Thymus (tissue), 11 donors: Measurements from ENCODE around the gene HDHD3. TPM values are rescaled to one million over a fixed set of nuclear protein-coding genes. Genes with fewer than 3 reads are reported as not detected.
A peak's percentile ranks its signal among the peaks of the same experiment; 100 is the strongest.

Experiments used
- DNase-seq, 9 donors: peaks; one replicate each; pipeline ENCODE4 v3.0.0-alpha.2; 2013; ENCODE audit warnings: low spot score in 9 of 9, low read depth in 6 of 9, missing footprints in 1 of 9
- H3K27ac ChIP-seq, 2 donors: one replicate each; pipeline ENCODE4 v1.5.1; 2013; ENCODE audit warnings: control low read depth in 1 of 2, low read depth in 1 of 2, low read length in 1 of 2, mild to moderate bottlenecking in 1 of 2, moderate library complexity in 1 of 2
- H3K27me3 ChIP-seq, 2 donors: one replicate each; pipeline ENCODE4 v1.5.1; 2013; ENCODE audit warnings: low read length in 1 of 2; ENCODE audit not compliant: control insufficient read depth in 2 of 2, insufficient read depth in 1 of 2
- H3K36me3 ChIP-seq, 2 donors: one replicate each; pipeline ENCODE4 v1.5.1; 2013; ENCODE audit warnings: low read length in 1 of 2, mild to moderate bottlenecking in 1 of 2, moderate library complexity in 1 of 2; ENCODE audit not compliant: control insufficient read depth in 2 of 2, insufficient read depth in 2 of 2
- H3K4me1 ChIP-seq, 2 donors: one replicate each; pipeline ENCODE4 v1.5.1; 2013; ENCODE audit warnings: low read length in 2 of 2; ENCODE audit not compliant: control insufficient read depth in 2 of 2, insufficient read depth in 2 of 2
- H3K4me3 ChIP-seq, 2 donors: one replicate each; pipeline ENCODE4 v1.5.1; 2013; ENCODE audit warnings: low read length in 2 of 2, control low read depth in 1 of 2, mild to moderate bottlenecking in 1 of 2
- H3K9me3 ChIP-seq, 2 donors: one replicate each; pipeline ENCODE4 v1.5.1; 2013; ENCODE audit warnings: low read length in 1 of 2, mild to moderate bottlenecking in 1 of 2; ENCODE audit not compliant: control insufficient read depth in 2 of 2, insufficient read depth in 1 of 2
- WGBS: extraction: QIAGEN DNeasy Blood & Tissue Kit; methylation state at CpG from one replicate; pipeline ENCODE4 v1.1.7; 2013; 5-methylcytosine and 5-hydroxymethylcytosine counted together
- polyA plus RNA-seq: library from polyadenylated mRNA; stranded (reverse); fragments of 200-250 nt; gene quantifications from one replicate; pipeline ENCODE4 v1.2.3, GENCODE V29; 2013
- total RNA-seq: library from RNA; stranded (reverse); fragments of 120-200 nt; gene quantifications from one replicate; pipeline ENCODE4 v1.2.4, GENCODE V29; 2013
- donor health status: healthy.

The HDHD3 gene
- total and polyA plus RNA-seq, 2 donors, result 11.3 to 21.6 TPM

- Histone ChIP-seq H3K9me3 (no peaks in the 10 kb centered on the region), H3K27ac (no peak overlapping the region), H3K4me3 (no peak overlapping the region), H3K36me3 (no peaks in the 10 kb centered on the region), H3K27me3 (no peaks in the 10 kb centered on the region), H3K4me1 (no peaks in the 10 kb centered on the region)
- DNase-seq, result no peak
- WGBS, result 98% methylated on average over 1 of the region's 1 CpG
Observed at GRCh38 chr9:113359385-113359784, 17.4 kb downstream of the HDHD3 start.

DNA sequence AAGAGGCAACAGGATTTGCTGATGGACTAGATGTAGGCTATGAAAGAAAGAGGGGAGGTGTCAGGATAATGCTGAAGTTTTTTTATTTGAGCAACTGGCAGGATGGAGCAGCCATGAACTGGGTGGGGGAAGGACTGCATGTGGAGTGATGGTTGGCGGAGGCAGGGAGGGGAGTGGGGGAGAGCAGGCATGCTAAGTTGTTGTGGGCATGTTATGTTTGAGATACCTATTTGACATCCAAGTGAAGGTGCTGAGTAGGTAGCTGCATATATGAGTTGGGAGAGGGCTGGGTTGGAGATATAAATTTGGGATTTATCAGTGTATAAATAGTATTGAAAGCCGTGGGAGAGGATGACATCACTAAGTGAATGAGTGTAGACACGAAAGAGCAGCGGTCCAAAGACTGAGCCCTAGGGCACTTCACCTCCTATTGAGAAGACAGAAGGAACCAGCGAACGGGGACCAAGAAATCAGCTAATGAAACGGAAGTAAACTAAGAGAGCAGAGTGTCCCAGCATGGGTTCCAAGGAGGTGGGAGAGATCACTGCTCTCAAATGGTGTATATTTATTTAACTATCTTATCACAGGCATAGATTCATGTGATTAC, 20.0 kb downstream of the HDHD3 start:
- WGBS, result 97% methylated on average over 7 of the region's 7 CpGs
- Histone ChIP-seq H3K27me3 (no peaks in the 10 kb centered on the region), H3K36me3 (no peaks in the 10 kb centered on the region), H3K4me3 (no peak overlapping the region), H3K9me3 (no peaks in the 10 kb centered on the region), H3K27ac (no peak overlapping the region), H3K4me1 (no peaks in the 10 kb centered on the region)
- no peak for DNase-seq

GRCh38 chr9:113355040-113355596, 21.7 kb downstream of the HDHD3 start:
- H3K4me1 ChIP-seq, result peaks cover 0 to 14% of the 10 kb centered on the region in 2 donors
- 96% methylated on average over 4 of the region's 4 CpGs for WGBS
- H3K27ac ChIP-seq, result no peak overlapping the region
- DNase-seq, result no peak
- no peaks in the 10 kb centered on the region for H3K36me3 ChIP-seq
- peaks cover 0 to 9% of the 10 kb centered on the region in 2 donors for H3K27me3 ChIP-seq
- no peaks in the 10 kb centered on the region for H3K9me3 ChIP-seq
- no peak overlapping the region for H3K4me3 ChIP-seq

GRCh38 chr9:113352411-113352810, 24.4 kb downstream of the HDHD3 start:
- no peak overlapping the region for H3K27ac ChIP-seq
- H3K4me3 ChIP-seq, result no peak overlapping the region
- H3K9me3 ChIP-seq, result no peaks in the 10 kb centered on the region
- no peaks in the 10 kb centered on the region for H3K36me3 ChIP-seq
- 81% methylated on average over 1 of the region's 1 CpG for WGBS
- peaks cover 4 to 26% of the 10 kb centered on the region in 2 donors for H3K27me3 ChIP-seq
- peaks cover 6 to 22% of the 10 kb centered on the region in 2 donors for H3K4me1 ChIP-seq
- no peak for DNase-seq

GRCh38 chr9:113352006-113352405, 24.8 kb downstream of the HDHD3 start:
- H3K4me3 ChIP-seq, result no peak overlapping the region
- H3K9me3 ChIP-seq, result no peaks in the 10 kb centered on the region
- no peak overlapping the region for H3K27ac ChIP-seq

GRCh38 chr9:113350937-113351336, 25.8 kb downstream of the HDHD3 start:
- Histone ChIP-seq H3K4me3 (no peak overlapping the region), H3K4me1 (peaks cover 6 to 22% of the 10 kb centered on the region in 2 donors), H3K9me3 (no peaks in the 10 kb centered on the region), H3K27me3 (peaks cover 4 to 26% of the 10 kb centered on the region in 2 donors), H3K27ac (no peak overlapping the region), H3K36me3 (no peaks in the 10 kb centered on the region)
- 7% methylated on average over 6 of the region's 6 CpGs for WGBS
- peak in 2 of 9 donors; percentile 29 to 53 for DNase-seq

More at GRCh38 chr9:113352006-113352405, 24.8 kb downstream of the HDHD3 start:
- Histone ChIP-seq H3K4me1 (peaks cover 6 to 22% of the 10 kb centered on the region in 2 donors), H3K36me3 (no peaks in the 10 kb centered on the region), H3K27me3 (peaks cover 4 to 26% of the 10 kb centered on the region in 2 donors)
- 89% methylated on average over 6 of the region's 6 CpGs for WGBS
- no peak for DNase-seq

GRCh38 chr9:113350107-113350661, 26.6 kb downstream of the HDHD3 start:
- Histone ChIP-seq H3K27me3 (peaks cover 4 to 26% of the 10 kb centered on the region in 2 donors), H3K4me3 (peak overlapping the region; percentile 14 to 67), H3K9me3 (no peaks in the 10 kb centered on the region), H3K36me3 (no peaks in the 10 kb centered on the region), H3K4me1 (peaks cover 6 to 22% of the 10 kb centered on the region in 2 donors), H3K27ac (no peak overlapping the region)
- DNase-seq, result no peak
- WGBS, result 14% methylated on average over 14 of the region's 14 CpGs

DNA sequence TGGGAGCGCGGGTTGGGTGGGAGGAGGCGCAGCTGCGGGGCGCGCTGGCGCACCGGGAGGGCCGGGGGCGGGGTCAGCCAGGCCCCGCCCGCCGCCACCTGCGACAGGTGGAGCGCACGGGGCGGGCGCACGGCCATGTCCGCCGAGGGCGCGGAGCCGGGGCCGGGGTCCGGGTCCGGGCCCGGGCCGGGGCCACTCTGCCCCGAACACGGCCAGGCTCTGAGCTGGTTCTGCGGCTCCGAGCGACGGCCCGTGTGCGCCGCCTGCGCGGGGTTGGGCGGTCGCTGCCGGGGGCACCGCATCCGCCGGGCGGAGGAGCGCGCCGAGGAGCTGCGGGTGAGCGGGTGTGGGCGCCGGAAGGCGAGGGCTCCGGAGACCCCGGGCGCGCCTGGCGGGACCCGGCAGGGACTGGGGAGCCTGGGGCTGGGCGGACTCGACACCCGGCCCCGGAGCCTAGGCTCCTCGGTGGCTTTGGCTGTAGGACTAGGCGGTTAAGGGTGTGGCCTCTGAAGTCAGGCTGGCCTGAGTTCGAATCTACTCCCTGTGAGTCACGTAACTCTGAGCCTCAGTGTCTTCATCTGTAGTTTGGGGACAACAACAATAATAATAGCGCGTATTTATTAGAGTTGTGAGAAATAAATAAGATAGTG, 27.2 kb downstream of the HDHD3 start, which contains the start of gene BSPRY:
Gene BSPRY (plus strand): TSS at position 97 of the 650 bp plus-strand sequence. CDS start 39 bp downstream, at position 136.
- H3K4me1 ChIP-seq, result peaks cover 6 to 22% of the 10 kb centered on the region in 2 donors
- H3K9me3 ChIP-seq, result no peaks in the 10 kb centered on the region
- peaks cover 4 to 26% of the 10 kb centered on the region in 2 donors for H3K27me3 ChIP-seq
- no peak within 1 kb of the TSS for H3K27ac ChIP-seq
- H3K4me3 ChIP-seq, result peak within 1 kb of the TSS; percentile 14 to 67
- peak in 3 of 9 donors; percentile 24 to 46 (median 42) for DNase-seq
- no peaks in the 10 kb centered on the region for H3K36me3 ChIP-seq
- under 1% methylated on average over 71 of the region's 71 CpGs for WGBS

DNA sequence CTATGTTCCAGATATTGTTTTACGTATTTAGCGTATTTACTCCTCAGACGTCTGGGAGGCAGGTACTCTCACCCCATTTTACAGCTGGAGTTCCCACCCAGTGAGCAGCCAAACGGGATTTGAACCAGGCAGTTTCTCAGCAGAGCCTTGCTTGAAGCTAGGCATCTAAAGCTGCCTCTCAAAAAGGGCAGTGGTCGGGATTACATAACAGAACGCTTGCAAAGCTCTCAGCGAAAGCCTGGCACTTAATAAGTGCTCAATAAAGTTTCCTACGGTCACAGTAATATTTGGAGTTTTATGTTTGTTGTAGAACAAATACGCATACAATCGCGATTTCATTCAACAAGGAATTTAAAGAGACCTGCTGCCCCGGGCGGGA, 27.7 kb downstream of the HDHD3 start:
- peak in 1 of 9 donors; percentile 26 for DNase-seq
- Histone ChIP-seq H3K27ac (no peak overlapping the region), H3K36me3 (no peaks in the 10 kb centered on the region), H3K4me3 (peak overlapping the region in 1 of 2 donors; percentile 67), H3K27me3 (peaks cover 4 to 26% of the 10 kb centered on the region in 2 donors), H3K9me3 (no peaks in the 10 kb centered on the region), H3K4me1 (peaks cover 6 to 22% of the 10 kb centered on the region in 2 donors)
- 35% methylated on average over 13 of the region's 13 CpGs for WGBS
